Frontal cortex (tissue), 4 donors: ENCODE measurements around the gene SMYD5. TPM values are rescaled to one million over a fixed set of nuclear protein-coding genes. Genes with fewer than 3 reads are reported as not detected.
"Not testable (repeated sequence)": the region's sequence is repeated elsewhere in the genome, so short reads cannot be mapped to it uniquely, and the experiment has no call there.

Experiments used
- DNase-seq, 2 donors: peaks; one replicate each; pipeline ENCODE4 v3.0.0; 2012; ENCODE audit warnings: low spot score in 2 of 2
- FAIRE-seq: peaks from 2 replicates; lab custom pipeline; 2012; peaks lifted over from hg19 to GRCh38; lab: Jason Lieb, UNC
- total RNA-seq: library from RNA; depleted of rRNA; stranded (reverse); fragments of >200 nt; gene quantifications from one replicate; pipeline ENCODE4 v1.2.3, GENCODE V29; 2014
- donor health status: control.
- donor health status: control.
- donor health status: control.

SMYD5 gene
- total RNA-seq, 1 donor from 2014 or later = 19.6 TPM

DNA sequence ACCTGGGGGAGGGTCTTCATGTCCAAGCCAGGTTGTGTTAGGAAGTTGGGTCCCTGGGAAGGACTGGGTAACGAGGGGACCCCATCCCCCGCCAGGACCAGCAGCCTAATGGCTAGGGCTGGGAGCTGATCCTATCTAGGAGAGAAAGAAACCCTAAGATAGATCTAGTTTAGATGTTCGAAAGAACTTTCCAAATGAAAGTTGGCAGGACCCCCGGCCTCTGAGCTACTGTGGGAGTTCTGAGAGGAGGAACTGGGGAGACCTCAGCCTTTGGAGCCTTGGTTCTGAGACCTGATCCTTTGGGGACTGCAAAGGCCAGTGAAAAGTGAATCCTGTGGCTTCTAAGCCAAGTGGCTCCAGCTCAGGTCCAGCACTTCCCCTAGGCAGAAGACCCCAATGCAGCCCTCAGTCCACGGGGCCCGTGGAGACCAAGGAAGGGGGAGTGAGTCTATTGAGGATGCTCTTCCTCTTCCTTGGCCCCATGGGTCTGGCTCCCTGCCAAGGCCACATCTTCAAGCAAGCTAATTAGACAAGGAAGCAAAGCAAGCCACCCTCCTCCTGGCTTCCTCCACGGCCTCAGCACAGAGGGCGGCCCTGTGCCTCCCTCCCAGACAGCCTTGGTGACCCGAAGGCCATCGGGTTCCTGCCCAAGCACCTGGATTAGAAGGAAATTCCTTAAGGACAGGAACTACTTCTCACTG, 43.5 kb downstream of the SMYD5 start:
- FAIRE-seq (no peak), DNase-seq (no peak)

- no peak for FAIRE-seq
- no peak for DNase-seq
These were observed 44.3 kb downstream of the SMYD5 start for GRCh38 chr2:73258186-73258912.

GRCh38 chr2:73258913-73259215, 44.8 kb downstream of the SMYD5 start:
- no peak for DNase-seq
- FAIRE-seq = no peak

DNA sequence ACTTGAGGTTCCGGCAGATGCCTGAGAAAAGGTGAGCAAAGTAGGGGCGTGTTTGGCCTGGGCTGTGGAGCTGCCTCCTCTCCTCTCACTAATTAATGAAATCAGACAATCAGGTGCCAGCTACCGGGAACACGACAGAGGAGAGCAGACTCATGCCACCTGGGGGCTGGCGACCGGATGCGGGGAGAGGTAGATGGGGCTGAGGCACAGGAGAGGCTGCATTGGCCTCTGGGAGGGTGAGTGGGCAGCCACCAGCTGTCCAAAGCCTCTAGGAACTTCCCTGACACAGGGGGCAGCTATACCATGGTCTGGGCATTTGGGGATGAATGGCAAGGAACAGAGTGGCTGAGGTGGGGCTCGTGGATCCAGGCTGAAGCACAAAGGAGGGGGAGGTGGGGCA, 45.2 kb downstream of the SMYD5 start:
- FAIRE-seq (no peak), DNase-seq (no peak)

- FAIRE-seq (no peak), DNase-seq (no peak)
These were observed 45.8 kb downstream of the SMYD5 start for GRCh38 chr2:73259704-73260337.

DNA sequence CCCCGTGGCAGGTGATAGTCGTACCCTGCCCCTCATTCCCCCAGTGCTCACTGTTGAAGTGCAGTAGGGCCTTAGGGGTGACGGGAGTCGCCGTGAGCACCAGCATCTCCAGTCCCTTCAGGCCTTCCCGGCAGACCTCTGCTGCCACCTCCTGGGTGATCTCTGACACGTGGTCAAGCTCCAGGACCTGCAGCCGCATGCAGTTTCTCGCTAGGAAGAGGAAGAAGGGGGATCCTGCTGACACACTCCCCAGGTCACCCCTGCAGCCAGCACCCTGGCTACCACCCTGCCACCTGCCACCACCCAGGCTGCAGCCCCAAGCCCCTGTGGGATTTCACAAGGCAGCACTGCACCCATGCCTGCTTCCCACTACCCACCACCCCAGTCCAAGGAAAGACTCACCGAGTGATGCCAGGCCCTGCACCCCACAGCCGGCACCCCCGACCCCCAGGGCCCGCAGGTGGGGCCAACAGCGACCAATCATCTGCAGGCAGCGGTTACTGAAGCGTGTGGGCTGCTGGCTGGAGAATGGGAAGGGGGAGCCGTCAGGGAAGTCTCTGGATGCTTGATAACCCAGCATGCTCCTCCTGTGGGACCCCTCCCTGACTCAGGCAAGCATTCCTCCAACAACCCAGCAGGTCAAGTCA, 46.4 kb downstream of the SMYD5 start:
- no peak for FAIRE-seq
- DNase-seq = peak; percentile 63 to 75

DNA sequence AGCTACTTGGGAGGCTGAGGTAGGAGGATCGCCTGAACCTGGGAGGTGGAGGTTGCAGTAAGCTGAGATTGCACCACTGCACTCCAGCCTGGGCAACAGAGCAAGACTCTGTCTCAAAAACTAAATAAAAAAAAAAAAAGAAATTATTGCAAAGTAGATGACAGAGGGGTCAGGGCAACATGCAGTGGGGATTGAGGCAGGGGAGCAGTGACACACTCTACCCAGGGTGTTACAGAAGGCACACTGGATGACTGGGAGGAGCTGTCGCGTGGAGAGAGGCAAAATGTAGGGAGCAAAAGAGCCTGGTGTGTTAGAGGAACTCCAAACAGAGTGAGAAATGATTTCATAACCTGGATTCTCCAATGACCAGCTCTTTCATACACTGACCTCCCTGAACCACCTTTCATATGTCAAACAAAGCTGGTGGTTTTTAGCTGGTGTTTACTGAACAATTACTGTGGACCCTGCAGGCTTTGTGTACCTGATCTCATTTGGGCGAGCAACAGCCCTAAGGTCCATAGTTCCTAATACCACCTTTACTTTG, 48.1 kb downstream of the SMYD5 start:
- DNase-seq (no peak), FAIRE-seq (no peak)

- not testable (repeated sequence) for FAIRE-seq, DNase-seq
These were observed 48.8 kb downstream of the SMYD5 start for GRCh38 chr2:73262691-73263429.

DNA sequence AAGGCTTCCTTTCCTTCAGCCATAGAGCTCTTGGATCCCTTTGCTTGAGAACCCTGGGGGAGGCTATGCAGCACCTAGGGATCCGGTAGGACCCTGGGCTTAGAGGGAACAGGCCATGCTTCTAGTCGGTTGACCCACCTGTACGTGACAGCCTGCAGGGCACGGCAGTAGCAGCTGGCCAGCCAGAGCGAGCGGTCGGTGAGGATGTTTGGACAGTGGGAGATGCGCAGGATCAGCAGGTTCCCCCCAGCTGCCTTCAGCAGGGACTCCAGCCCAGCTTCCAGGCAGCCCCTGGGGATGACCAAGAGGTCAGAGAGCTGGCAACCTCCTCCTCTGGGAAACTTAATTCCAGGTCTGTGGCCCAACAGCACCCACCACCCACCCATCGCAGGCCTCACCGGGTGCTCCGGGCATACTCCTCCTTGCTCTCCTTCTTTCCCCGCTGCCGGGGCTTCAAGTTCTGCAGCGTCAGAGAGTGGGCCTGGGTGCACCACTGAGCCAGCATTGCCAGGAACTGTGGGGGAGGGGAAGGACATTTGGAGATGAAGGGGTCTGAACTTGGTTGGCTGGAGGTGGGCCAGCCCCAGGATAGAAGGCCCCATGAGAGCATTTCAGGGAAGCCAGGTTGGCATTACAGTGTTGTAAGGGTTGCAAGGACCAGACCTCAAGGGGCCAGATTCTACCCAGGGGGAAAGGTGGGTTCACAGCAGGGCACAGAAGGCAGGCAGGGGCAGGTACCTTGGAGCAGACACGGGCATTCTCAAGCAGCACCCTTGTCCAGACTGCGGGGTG, 49.7 kb downstream of the SMYD5 start:
- no peak for FAIRE-seq
- no peak for DNase-seq

- no peak for DNase-seq
- no peak for FAIRE-seq
These were observed 50.2 kb downstream of the SMYD5 start for GRCh38 chr2:73264332-73264606.

DNA sequence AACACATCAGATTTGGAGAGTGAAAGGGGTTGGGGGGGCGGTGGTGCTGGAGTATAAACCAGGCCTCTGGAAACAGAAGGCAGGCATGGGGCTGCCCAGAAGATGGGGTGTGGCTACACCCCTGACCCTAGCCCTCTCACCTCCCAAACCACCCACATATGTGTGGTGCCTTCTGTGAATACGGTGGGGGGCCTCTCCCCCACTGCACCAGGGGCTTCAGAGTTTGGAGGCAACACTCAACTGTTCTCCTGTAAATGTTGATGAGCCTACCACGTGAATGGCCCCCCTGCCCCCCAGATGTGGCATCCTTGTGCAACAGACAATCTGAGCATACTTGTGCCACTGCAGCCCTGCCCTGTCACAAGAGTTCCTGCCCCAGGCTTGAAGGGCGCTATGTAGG, 50.7 kb downstream of the SMYD5 start:
- no peak for FAIRE-seq
- DNase-seq = no peak

GRCh38 chr2:73265298-73266060, 51.4 kb downstream of the SMYD5 start:
- DNase-seq (no peak), FAIRE-seq (no peak)

- no peak for FAIRE-seq
- no peak for DNase-seq
These were observed 52.2 kb downstream of the SMYD5 start for GRCh38 chr2:73266061-73266901.

- FAIRE-seq = no peak
These were observed 53.0 kb downstream of the SMYD5 start for GRCh38 chr2:73267008-73267407.

GRCh38 chr2:73268366-73268829, 54.4 kb downstream of the SMYD5 start:
- FAIRE-seq (no peak), DNase-seq (no peak)

More at GRCh38 chr2:73267008-73267407, 53.0 kb downstream of the SMYD5 start:
- DNase-seq = no peak

- peak in 1 of 2 donors; percentile 54 for DNase-seq
- no peak for FAIRE-seq
These were observed 55.0 kb downstream of the SMYD5 start for GRCh38 chr2:73268830-73269685.
